A549 (cell line): ENCODE data around the gene SHC1. TPM values are rescaled to one million over a fixed set of nuclear protein-coding genes. Genes with fewer than 3 reads are reported as not detected.

ENCODE experiments used
- ATAC-seq, 2 experiments: fragments of 200-7000 bp in 1 of 2; fragments of >200 bp in 1 of 2; cut with Nextera tagmentation in 1 of 2; cut with Tn5 transposase in 1 of 2; 3 replicates each; pipeline versions ENCODE4 v1.8.0 to v1.9.1; 2018 to 2020; ENCODE audit warnings: mild to moderate bottlenecking in 1 of 2, moderate library complexity in 1 of 2
- CTCF ChIA-PET: fragments of 300-600 bp; sonication (Branson Sonifier 250); formaldehyde crosslinking; extraction: SDS; loops from one replicate; lab custom pipeline; 2021; ENCODE audit warnings: antibody characterized with exemption, inconsistent platforms; lab: Yijun Ruan, JAX
- POLR2A ChIA-PET: fragments of 350-600 bp; formaldehyde crosslinking; extraction: SDS; loops from one replicate; lab custom pipeline; 2021; ENCODE audit warnings: antibody characterized with exemption, inconsistent platforms; lab: Yijun Ruan, JAX
- DNase-seq, 2 experiments: peaks; one replicate each; pipeline versions ENCODE4 v3.0.0 to v3.0.0-alpha.2; 2011 to 2016; ENCODE audit warnings: low read depth in 1 of 2, low spot score in 1 of 2
- FAIRE-seq: peaks from 2 replicates; lab custom pipeline; 2011; peaks lifted over from hg19 to GRCh38; lab: Jason Lieb, UNC
- H3K27ac ChIP-seq, 2 experiments: fragments of >200 bp; sonication (Bioruptor Twin); formaldehyde crosslinking; 3 replicates each; pipeline ENCODE4 v1.5.1; 2016 to 2017
- H3K4me1 ChIP-seq: fragments of >200 bp; sonication (Bioruptor Twin); formaldehyde crosslinking; 3 replicates; pipeline ENCODE4 v1.6.1; 2016
- H3K4me2 ChIP-seq: fragments of >200 bp; sonication (Bioruptor Twin); formaldehyde crosslinking; 3 replicates; pipeline ENCODE4 v1.6.1; 2016
- H3K4me3 ChIP-seq: fragments of >200 bp; sonication (Bioruptor Twin); formaldehyde crosslinking; 3 replicates; pipeline ENCODE4 v1.5.1; 2016
- H3K9me3 ChIP-seq: fragments of >200 bp; sonication (Bioruptor Twin); formaldehyde crosslinking; 3 replicates; pipeline ENCODE4 v1.6.1; 2016
- BCL3 ChIP-seq: fragments of >200 bp; sonication (Bioruptor Twin); formaldehyde crosslinking; IDR thresholded peaks from 3 replicates; pipeline ENCODE4 v1.6.1; 2016
- CHD2 ChIP-seq: fragments of 150-350 bp; IDR thresholded peaks from 2 replicates; pipeline ENCODE4 v1.6.1; 2014; ENCODE audit warnings: low read length; ENCODE audit not compliant: partially characterized antibody
- GATA3 ChIP-seq: IDR thresholded peaks from 2 replicates; pipeline ENCODE4 v1.6.1; 2012; ENCODE audit warnings: borderline replicate concordance
- HES2 ChIP-seq: fragments of >200 bp; sonication (Bioruptor Twin); formaldehyde crosslinking; IDR thresholded peaks from 2 replicates; pipeline ENCODE4 v1.6.1; 2016
- HEYL ChIP-seq: fragments of 250-450 bp; sonication (Bioruptor Pico); IDR thresholded peaks from 2 replicates; pipeline ENCODE4 v1.8.0; 2021; ENCODE audit warnings: mild to moderate bottlenecking, moderate library complexity
- HOXB13 ChIP-seq: fragments of 250-450 bp; sonication (Bioruptor Pico); IDR thresholded peaks from 2 replicates; pipeline ENCODE4 v1.5.0; 2020; ENCODE audit warnings: low read depth, mild to moderate bottlenecking, moderate library complexity
- JUN ChIP-seq, 2 experiments: fragments of >200 bp; sonication (Bioruptor Twin); formaldehyde crosslinking; IDR thresholded peaks; 2 replicates in 1 of 2; 3 replicates in 1 of 2; pipeline ENCODE4 v1.6.1; 2016 to 2017
- MYC ChIP-seq: IDR thresholded peaks from 2 replicates; pipeline ENCODE4 v1.6.1; 2012; ENCODE audit warnings: mild to moderate bottlenecking, inconsistent platforms, low read length, improper control_type of control experiment, borderline replicate concordance
- PHF8 ChIP-seq: fragments of 200-600 bp; sonication (generic); IDR thresholded peaks from 2 replicates; pipeline ENCODE4 v1.6.1; 2016; ENCODE audit warnings: low read depth, mild to moderate bottlenecking, antibody characterized with exemption, moderate library complexity, borderline replicate concordance
- POLR2A ChIP-seq: IDR thresholded peaks from 2 replicates; pipeline ENCODE4 v1.6.1; 2012; ENCODE audit warnings: mild to moderate bottlenecking, low read length
- POLR2AphosphoS2 ChIP-seq: conservative IDR thresholded peaks from 2 replicates; pipeline ENCODE4 v1.6.1; 2012; ENCODE audit warnings: low read length, improper control_type of control experiment, inconsistent platforms
- RARB ChIP-seq: fragments of 250-450 bp; sonication (Bioruptor Pico); IDR thresholded peaks from 2 replicates; pipeline ENCODE4 v1.8.0; 2021; ENCODE audit warnings: mild to moderate bottlenecking, moderate library complexity
- RNF2 ChIP-seq: fragments of 200-600 bp; sonication (generic); IDR thresholded peaks from 2 replicates; pipeline ENCODE4 v1.6.1; 2016; ENCODE audit warnings: low read depth, mild to moderate bottlenecking, antibody characterized with exemption, moderate library complexity, borderline replicate concordance
- WGBS: methylation state at CpG from one replicate; pipeline ENCODE4 v1.1.6; 2017; ENCODE audit errors: missing lambda C conversion rate; 5-methylcytosine and 5-hydroxymethylcytosine counted together
- polyA plus RNA-seq, 4 experiments: library from polyadenylated mRNA; depleted of rRNA in 3 of 4; stranded (reverse); fragments of >200 nt; fragmentation: RNase III in 1 of 4; extraction: RNeasy Plus Mini Kit Qiagen cat#74134 plus additional on column Dnase treatment in 1 of 4; gene quantifications; 2 replicates in 3 of 4; 3 replicates in 1 of 4; pipeline ENCODE4 v1.2.3, GENCODE V29; 2011 to 2017
- TF ChIP-seq, protein P1 (sequence below): IDR thresholded peaks from 2 replicates; pipeline ENCODE4 v1.6.1; 2012
- TF ChIP-seq, protein P2 (sequence below): IDR thresholded peaks from 2 replicates; pipeline ENCODE4 v1.6.1; 2012
- TF ChIP-seq, protein P3 (sequence below): fragments of >200 bp; sonication (Bioruptor Twin); formaldehyde crosslinking; IDR thresholded peaks from 3 replicates; pipeline ENCODE4 v1.5.1; 2016
- TF ChIP-seq, protein P4 (sequence below): fragments of 150-350 bp; IDR thresholded peaks from 2 replicates; pipeline ENCODE4 v1.6.1; 2014; ENCODE audit warnings: low read depth, mild to moderate bottlenecking, low read length
- TF ChIP-seq, protein P5 (sequence below): fragments of 250-450 bp; sonication (Bioruptor Pico); IDR thresholded peaks from 2 replicates; pipeline ENCODE4 v1.5.0; 2020; ENCODE audit warnings: low read depth, mild to moderate bottlenecking, moderate library complexity

Gene SHC1
- polyA plus RNA-seq, 2 of the 4 experiments (the other 2 are of a cell fraction) = 118 to 174 TPM

- WGBS = 2% methylated on average over 37 of the region's 37 CpGs
- Histone ChIP-seq H3K9me3 (no peaks in the 10 kb centered on the region), H3K4me2 (peak overlapping the region; percentile 99), H3K4me3 (peak overlapping the region; percentile 65), H3K4me1 (peaks cover 42% of the 10 kb centered on the region), H3K27ac (peak overlapping the region; percentile 98 to 100)
- no peak for FAIRE-seq
- DNase-seq = peak; percentile 88 to 99
- ATAC-seq = peak; percentile 19
- TF ChIP-seq GATA3 (peak; percentile 50; the same call in 1 of the 2 replicates), HOXB13 (CRISPR knock-in tag) (no peak), PHF8 (peak; percentile 6; the same call in 1 of the 2 replicates), JUN (IDR thresholded peaks at IDR 0.05) (no peak; a peak in 1 of 5 replicates), POLR2AphosphoS2 (no peak), HES2 (no peak), POLR2A (peak; percentile 23), CHD2 (peak; percentile 33), BCL3 (0 out of 3 replicates have a peak, but pooled peaks have one; percentile 1), MYC (peak; percentile 52; the same call in 1 of the 2 replicates)
- TF ChIP-seq, protein P1, sequence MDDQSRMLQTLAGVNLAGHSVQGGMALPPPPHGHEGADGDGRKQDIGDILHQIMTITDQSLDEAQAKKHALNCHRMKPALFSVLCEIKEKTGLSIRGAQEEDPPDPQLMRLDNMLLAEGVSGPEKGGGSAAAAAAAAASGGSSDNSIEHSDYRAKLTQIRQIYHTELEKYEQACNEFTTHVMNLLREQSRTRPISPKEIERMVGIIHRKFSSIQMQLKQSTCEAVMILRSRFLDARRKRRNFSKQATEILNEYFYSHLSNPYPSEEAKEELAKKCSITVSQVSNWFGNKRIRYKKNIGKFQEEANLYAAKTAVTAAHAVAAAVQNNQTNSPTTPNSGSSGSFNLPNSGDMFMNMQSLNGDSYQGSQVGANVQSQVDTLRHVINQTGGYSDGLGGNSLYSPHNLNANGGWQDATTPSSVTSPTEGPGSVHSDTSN = peak; percentile 52; the same call in 1 of the 2 replicates
- TF ChIP-seq, protein P2, sequence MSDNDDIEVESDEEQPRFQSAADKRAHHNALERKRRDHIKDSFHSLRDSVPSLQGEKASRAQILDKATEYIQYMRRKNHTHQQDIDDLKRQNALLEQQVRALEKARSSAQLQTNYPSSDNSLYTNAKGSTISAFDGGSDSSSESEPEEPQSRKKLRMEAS = no peak; the same call in 1 of the 2 replicates
- TF ChIP-seq, protein P3, sequence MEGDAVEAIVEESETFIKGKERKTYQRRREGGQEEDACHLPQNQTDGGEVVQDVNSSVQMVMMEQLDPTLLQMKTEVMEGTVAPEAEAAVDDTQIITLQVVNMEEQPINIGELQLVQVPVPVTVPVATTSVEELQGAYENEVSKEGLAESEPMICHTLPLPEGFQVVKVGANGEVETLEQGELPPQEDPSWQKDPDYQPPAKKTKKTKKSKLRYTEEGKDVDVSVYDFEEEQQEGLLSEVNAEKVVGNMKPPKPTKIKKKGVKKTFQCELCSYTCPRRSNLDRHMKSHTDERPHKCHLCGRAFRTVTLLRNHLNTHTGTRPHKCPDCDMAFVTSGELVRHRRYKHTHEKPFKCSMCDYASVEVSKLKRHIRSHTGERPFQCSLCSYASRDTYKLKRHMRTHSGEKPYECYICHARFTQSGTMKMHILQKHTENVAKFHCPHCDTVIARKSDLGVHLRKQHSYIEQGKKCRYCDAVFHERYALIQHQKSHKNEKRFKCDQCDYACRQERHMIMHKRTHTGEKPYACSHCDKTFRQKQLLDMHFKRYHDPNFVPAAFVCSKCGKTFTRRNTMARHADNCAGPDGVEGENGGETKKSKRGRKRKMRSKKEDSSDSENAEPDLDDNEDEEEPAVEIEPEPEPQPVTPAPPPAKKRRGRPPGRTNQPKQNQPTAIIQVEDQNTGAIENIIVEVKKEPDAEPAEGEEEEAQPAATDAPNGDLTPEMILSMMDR = no peak; the same call in 2 of the 3 replicates
- POLR2A ChIA-PET = interaction anchor here (0.6 to 6.3 kb wide), 18 partner anchors 9 to 378 kb away, joined by 3 to 91 read pairs (median 8); partner anchors contain the start of genes ADAM15, FLAD1, LENEP and PBXIP1
- CTCF ChIA-PET = no interaction called here
Observed at GRCh38 chr1:154973344-154974101, 3.0 kb upstream of the SHC1 start.

- Histone ChIP-seq H3K4me3 (peak overlapping the region; percentile 65), H3K4me1 (peaks cover 47% of the 10 kb centered on the region), H3K4me2 (peak overlapping the region; percentile 99), H3K9me3 (no peaks in the 10 kb centered on the region), H3K27ac (peak overlapping the region; percentile 98 to 100)
- ATAC-seq (peak; percentile 20 to 48), FAIRE-seq (no peak), DNase-seq (peak; percentile 85 to 97)
- CTCF ChIA-PET = interaction anchor here (0.7 to 2.2 kb wide), 2 partner anchors 112 to 119 kb away, joined by 3 to 7 read pairs; no protein-coding TSS in a partner anchor
- POLR2A ChIA-PET = interaction anchor here (0.6 to 6.3 kb wide), 15 partner anchors 11 to 239 kb away, joined by 3 to 91 read pairs (median 11); partner anchors contain the start of genes ADAM15, FLAD1, LENEP and PBXIP1
- 2% methylated on average over 18 of the region's 18 CpGs for WGBS
- TF ChIP-seq HEYL (CRISPR knock-in tag) (no peak), RNF2 (no peak), RARB (CRISPR knock-in tag) (peak; percentile 69)
- TF ChIP-seq, protein P1 = 0 out of 2 replicates have a peak, but pooled peaks have one; percentile 39
- TF ChIP-seq, protein P4, sequence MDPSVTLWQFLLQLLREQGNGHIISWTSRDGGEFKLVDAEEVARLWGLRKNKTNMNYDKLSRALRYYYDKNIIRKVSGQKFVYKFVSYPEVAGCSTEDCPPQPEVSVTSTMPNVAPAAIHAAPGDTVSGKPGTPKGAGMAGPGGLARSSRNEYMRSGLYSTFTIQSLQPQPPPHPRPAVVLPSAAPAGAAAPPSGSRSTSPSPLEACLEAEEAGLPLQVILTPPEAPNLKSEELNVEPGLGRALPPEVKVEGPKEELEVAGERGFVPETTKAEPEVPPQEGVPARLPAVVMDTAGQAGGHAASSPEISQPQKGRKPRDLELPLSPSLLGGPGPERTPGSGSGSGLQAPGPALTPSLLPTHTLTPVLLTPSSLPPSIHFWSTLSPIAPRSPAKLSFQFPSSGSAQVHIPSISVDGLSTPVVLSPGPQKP = no peak
- TF ChIP-seq, protein P3 = no peak
- TF ChIP-seq, protein P5, sequence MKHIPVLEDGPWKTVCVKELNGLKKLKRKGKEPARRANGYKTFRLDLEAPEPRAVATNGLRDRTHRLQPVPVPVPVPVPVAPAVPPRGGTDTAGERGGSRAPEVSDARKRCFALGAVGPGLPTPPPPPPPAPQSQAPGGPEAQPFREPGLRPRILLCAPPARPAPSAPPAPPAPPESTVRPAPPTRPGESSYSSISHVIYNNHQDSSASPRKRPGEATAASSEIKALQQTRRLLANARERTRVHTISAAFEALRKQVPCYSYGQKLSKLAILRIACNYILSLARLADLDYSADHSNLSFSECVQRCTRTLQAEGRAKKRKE = no peak
Observed at GRCh38 chr1:154972517-154973343, 2.2 kb upstream of the SHC1 start.
